ENCODE results near the gene CLCN6. TPM values are rescaled to one million over a fixed set of nuclear protein-coding genes. Genes with fewer than 3 reads are reported as not detected.

CLCN6 gene
- total RNA-seq, 4 donors from 2014 or later, result 4.2 to 13.5 (median 9.9) TPM

DNA sequence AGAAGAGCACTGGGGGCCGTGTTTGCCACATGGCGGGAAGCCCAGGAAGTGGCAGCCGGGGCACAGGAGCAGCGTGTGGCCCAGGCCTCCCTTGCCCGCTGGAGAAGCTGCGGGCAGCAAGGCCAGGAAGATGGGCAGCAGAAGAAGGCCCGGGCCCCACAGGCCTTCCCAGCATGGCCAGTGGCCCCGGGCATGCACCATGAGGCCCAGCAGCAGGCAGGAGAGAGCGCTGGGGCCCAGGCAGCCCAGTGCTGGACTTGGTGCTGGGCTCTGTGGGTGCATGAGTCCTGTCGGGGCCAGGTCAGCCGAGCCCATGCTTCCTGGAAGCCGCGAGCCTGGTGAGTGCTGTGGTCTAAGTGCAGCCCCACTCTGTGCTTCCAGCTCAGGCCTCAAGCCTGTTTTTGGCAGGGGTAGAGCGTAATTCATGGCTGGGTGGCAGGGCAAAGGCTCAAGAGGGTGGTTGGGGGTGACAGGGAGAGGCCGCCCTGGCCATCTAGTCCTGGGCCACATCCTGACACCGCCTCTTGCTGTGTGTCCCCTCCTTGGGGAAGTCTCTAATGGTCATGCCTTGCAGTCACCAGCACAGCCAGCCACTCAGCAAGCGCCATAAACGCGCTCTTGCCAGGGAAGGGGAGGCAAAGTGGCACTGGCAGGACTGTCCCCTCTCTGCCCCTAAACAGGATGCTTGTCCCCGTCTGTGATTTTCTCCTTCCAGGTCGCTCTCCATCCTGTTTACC, 21.6 kb upstream of the CLCN6 start:
- peak overlapping the region; percentile 10 to 62 (median 51) for H3K27ac ChIP-seq
- no peaks in the 10 kb centered on the region for H3K27me3 ChIP-seq
- no peaks in the 10 kb centered on the region for H3K9me3 ChIP-seq
- TF ChIP-seq, protein P1, sequence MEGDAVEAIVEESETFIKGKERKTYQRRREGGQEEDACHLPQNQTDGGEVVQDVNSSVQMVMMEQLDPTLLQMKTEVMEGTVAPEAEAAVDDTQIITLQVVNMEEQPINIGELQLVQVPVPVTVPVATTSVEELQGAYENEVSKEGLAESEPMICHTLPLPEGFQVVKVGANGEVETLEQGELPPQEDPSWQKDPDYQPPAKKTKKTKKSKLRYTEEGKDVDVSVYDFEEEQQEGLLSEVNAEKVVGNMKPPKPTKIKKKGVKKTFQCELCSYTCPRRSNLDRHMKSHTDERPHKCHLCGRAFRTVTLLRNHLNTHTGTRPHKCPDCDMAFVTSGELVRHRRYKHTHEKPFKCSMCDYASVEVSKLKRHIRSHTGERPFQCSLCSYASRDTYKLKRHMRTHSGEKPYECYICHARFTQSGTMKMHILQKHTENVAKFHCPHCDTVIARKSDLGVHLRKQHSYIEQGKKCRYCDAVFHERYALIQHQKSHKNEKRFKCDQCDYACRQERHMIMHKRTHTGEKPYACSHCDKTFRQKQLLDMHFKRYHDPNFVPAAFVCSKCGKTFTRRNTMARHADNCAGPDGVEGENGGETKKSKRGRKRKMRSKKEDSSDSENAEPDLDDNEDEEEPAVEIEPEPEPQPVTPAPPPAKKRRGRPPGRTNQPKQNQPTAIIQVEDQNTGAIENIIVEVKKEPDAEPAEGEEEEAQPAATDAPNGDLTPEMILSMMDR (IDR thresholded peaks at IDR 0.05), result no peak
- TF ChIP-seq POLR2A (IDR thresholded peaks at IDR 0.05), result no peak
- peaks cover 34 to 51% (median 49%) of the 10 kb centered on the region in 3 donors for H3K4me1 ChIP-seq
- DNase-seq, result no peak
- H3K4me3 ChIP-seq, result peak overlapping the region in 3 of 4 donors; percentile 4 to 61 (median 33)
- WGBS, 2 donors, result 58 to 81% methylated on average over 5 to 11 of the region's 21 CpGs
- intact Hi-C loops (cut with DNase I), result no loop called here
- H3K36me3 ChIP-seq, result no peaks in the 10 kb centered on the region

DNA sequence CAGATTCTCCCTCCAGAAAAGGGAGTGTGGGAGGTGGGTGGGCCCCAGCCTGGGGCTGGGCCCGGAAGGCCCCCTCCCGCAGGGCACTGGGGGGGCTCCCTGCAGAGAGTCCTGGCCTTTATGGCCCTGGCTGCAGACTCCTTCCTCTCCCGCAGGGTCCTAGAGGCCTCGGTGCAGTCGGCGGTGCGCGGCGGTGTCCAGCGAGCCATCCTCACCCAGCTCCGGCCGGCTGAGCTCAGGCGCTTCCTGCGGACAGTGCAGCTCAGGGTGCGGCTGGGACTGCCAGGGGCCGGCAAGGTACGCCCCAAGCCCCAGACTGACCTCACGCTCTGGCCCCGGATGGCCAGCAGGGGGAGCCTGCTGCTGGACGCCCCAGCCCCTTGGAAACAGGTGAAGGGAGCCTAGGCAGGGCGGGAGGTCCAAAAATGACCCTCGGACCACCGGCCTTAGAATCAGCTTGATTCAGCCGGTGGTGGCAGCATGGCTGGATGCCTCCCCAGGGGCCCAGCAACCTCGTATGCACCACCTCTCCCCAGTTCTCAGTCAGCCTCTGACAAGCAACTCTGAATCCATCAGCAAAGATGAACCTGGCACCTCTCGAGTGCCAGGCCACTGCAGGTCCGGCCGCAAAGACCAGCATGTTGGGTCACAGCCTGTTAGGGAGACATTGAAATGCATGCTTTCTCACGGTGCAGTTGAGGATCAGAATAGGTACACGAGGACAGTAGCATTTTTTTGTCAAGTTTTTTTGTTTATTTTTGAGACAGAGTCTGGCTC, 20.8 kb upstream of the CLCN6 start:
- no peak for DNase-seq
- 18 to 40% methylated on average over 1 to 10 of the region's 30 CpGs for WGBS, 2 donors
- no peaks in the 10 kb centered on the region for H3K9me3 ChIP-seq
- peaks cover 42 to 58% (median 56%) of the 10 kb centered on the region in 3 donors for H3K4me1 ChIP-seq
- no peaks in the 10 kb centered on the region for H3K27me3 ChIP-seq
- peaks cover 0 to 5% (median 0%) of the 10 kb centered on the region in 3 donors for H3K36me3 ChIP-seq
- peak in 1 of 4 donors; percentile 18 for TF ChIP-seq POLR2A (IDR thresholded peaks at IDR 0.05)
- TF ChIP-seq, protein P1 (IDR thresholded peaks at IDR 0.05), result peak; percentile 60 to 81 (median 79)
- peak overlapping the region; percentile 10 to 62 (median 51) for H3K27ac ChIP-seq
- intact Hi-C loops (cut with DNase I), result no loop called here
- H3K4me3 ChIP-seq, result peak overlapping the region; percentile 3 to 61 (median 18)

DNA sequence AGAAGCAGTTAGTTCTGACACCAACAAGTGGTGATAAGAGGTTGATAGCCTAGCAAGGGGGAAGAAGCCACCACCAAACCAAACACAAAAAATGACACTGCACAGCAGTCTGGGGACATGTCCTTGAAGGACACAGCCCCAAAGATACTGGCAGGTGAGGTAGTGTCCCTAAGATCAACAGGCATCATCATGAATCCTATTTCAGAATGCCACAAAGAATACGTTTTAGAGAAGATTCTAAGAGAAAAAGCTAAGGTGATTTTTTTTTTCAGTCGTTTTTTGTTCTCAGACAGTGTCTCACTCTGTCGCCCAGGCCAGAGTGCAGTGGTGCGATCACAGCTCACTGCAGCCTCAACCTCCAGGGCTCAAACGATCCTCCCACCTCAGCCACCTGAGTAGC, 19.8 kb upstream of the CLCN6 start:
- Histone ChIP-seq H3K4me1 (peaks cover 51 to 68% (median 66%) of the 10 kb centered on the region in 3 donors), H3K4me3 (no peak overlapping the region), H3K9me3 (no peaks in the 10 kb centered on the region), H3K27me3 (no peaks in the 10 kb centered on the region), H3K27ac (peak overlapping the region in 1 of 4 donors; percentile 86), H3K36me3 (peaks cover 0 to 6% (median 0%) of the 10 kb centered on the region in 3 donors)
- WGBS, 2 donors, result 42% methylated on average over 5 of the region's 5 CpGs
- intact Hi-C loops (cut with DNase I), result no loop called here
- no peak for TF ChIP-seq POLR2A (IDR thresholded peaks at IDR 0.05)
- TF ChIP-seq, protein P1 (IDR thresholded peaks at IDR 0.05), result no peak
- no peak for DNase-seq

DNA sequence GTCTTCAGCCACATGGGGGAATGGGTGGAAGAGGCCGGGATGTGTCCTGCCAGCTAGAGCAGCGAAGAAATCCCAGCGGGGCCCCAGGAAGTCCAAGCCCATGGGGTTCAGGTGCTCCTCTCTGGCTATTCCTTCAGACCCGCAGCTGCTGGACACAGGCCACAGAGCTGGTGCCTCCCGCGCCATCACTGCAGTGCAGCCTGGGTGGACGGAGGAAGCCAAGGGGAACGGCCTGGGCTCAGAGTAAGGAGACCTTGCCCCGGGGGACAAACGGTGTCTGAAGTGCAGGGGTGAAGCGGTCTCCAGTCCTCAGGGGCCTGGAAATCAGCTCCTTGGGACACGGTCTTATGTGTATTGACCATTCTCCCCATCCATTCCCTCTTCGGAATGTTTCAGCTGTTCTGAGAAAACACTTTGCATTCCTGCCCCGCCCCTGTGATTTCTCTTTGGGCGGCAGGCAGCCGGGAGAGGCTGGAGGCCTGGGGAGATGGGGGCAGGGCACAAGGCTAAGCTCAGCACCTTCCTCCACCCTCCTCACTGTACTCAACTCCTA, 18.7 kb upstream of the CLCN6 start:
- peaks cover 0 to 8% (median 4%) of the 10 kb centered on the region in 3 donors for H3K36me3 ChIP-seq
- peak overlapping the region in 1 of 4 donors; percentile 40 for H3K4me3 ChIP-seq
- no peak for DNase-seq
- H3K9me3 ChIP-seq, result no peaks in the 10 kb centered on the region
- TF ChIP-seq, protein P1 (IDR thresholded peaks at IDR 0.05), result no peak
- TF ChIP-seq POLR2A (IDR thresholded peaks at IDR 0.05), result peak in 1 of 4 donors; percentile 18
- peaks cover 57 to 80% (median 78%) of the 10 kb centered on the region in 3 donors for H3K4me1 ChIP-seq
- WGBS, 2 donors, result 25 to 27% methylated on average over 5 to 6 of the region's 16 CpGs
- H3K27ac ChIP-seq, result peak overlapping the region; percentile 86 to 96 (median 90)
- H3K27me3 ChIP-seq, result no peaks in the 10 kb centered on the region
- intact Hi-C loops (cut with DNase I), result no loop called here
